ENCODE measurements around the gene ANKIB1. TPM values are rescaled to one million over a fixed set of nuclear protein-coding genes. Genes with fewer than 3 reads are reported as not detected.

Gene ANKIB1
- total RNA-seq, 1 experiment from 2014 or later = 57.2 TPM

- H3K27me3 Mint-ChIP-seq (ENCODE audit: insufficient read depth, unreplicated experiment) = no peaks in the 10 kb centered on the region
- POLR2A ChIA-PET = interaction anchor here (1.4 kb wide), 1 partner anchor 15 kb away, joined by 11 read pairs; the partner anchor contains the start of gene GATAD1
- Histone ChIP-seq H3K36me3 (ENCODE audit: control insufficient read depth, insufficient read depth, low read length) (no peaks in the 10 kb centered on the region), H3K27me3 (replicated peaks; ENCODE audit: control insufficient read depth, insufficient read depth, low read length) (no peaks in the 10 kb centered on the region), H3K4me3 (ENCODE audit: low read depth, low read length) (no peak overlapping the region), H3K9me3 (no peaks in the 10 kb centered on the region), H3K4me1 (no peaks in the 10 kb centered on the region)
- no peak overlapping the region for H3K4me3 Mint-ChIP-seq (ENCODE audit: unreplicated experiment)
- DNase-seq = peak; percentile 30 to 49
- no peak overlapping the region for H3K27ac Mint-ChIP-seq (ENCODE audit: unreplicated experiment)
- intact Hi-C loops (cut with micrococcal nuclease; ENCODE audit: unreplicated experiment) = no loop called here
- no TSS peak for BruUV-seq (replicated peaks)
- CTCF ChIA-PET = interaction anchor here (1.0 kb wide), 1 partner anchor 15 kb away, joined by 3 read pairs; the partner anchor contains the start of gene GATAD1
- H3K36me3 Mint-ChIP-seq (ENCODE audit: insufficient read depth, unreplicated experiment) = no peaks in the 10 kb centered on the region
- no peak for TF ChIP-seq CTCF (IDR thresholded peaks at IDR 0.05; ENCODE audit: insufficient read depth in 1 of 2, low read depth in 1 of 2, low read length in 1 of 2, severe bottlenecking in 1 of 2, unreplicated experiment in 1 of 2)
- no peaks in the 10 kb centered on the region for H3K4me1 Mint-ChIP-seq (ENCODE audit: low read depth, unreplicated experiment)
- no peaks in the 10 kb centered on the region for H3K9me3 Mint-ChIP-seq (ENCODE audit: unreplicated experiment)
Observed at GRCh38 chr7:92432299-92432946, 186.6 kb downstream of the ANKIB1 start.

- Histone ChIP-seq H3K36me3 (ENCODE audit: control insufficient read depth, insufficient read depth, low read length) (no peaks in the 10 kb centered on the region), H3K9me3 (no peaks in the 10 kb centered on the region), H3K27me3 (replicated peaks; ENCODE audit: control insufficient read depth, insufficient read depth, low read length) (no peaks in the 10 kb centered on the region), H3K4me1 (no peaks in the 10 kb centered on the region), H3K4me3 (ENCODE audit: low read depth, low read length) (no peak overlapping the region)
- no peaks in the 10 kb centered on the region for H3K27me3 Mint-ChIP-seq (ENCODE audit: insufficient read depth, unreplicated experiment)
- H3K36me3 Mint-ChIP-seq (ENCODE audit: insufficient read depth, unreplicated experiment) = no peaks in the 10 kb centered on the region
- CTCF ChIA-PET = interaction anchor here (1.0 kb wide), 1 partner anchor 14 kb away, joined by 3 read pairs; the partner anchor contains the start of gene GATAD1
- no peak for TF ChIP-seq CTCF (IDR thresholded peaks at IDR 0.05; ENCODE audit: insufficient read depth in 1 of 2, low read depth in 1 of 2, low read length in 1 of 2, severe bottlenecking in 1 of 2, unreplicated experiment in 1 of 2)
- H3K9me3 Mint-ChIP-seq (ENCODE audit: unreplicated experiment) = no peaks in the 10 kb centered on the region
- H3K27ac Mint-ChIP-seq (ENCODE audit: unreplicated experiment) = no peak overlapping the region
- POLR2A ChIA-PET = interaction anchor here (1.4 kb wide), 1 partner anchor 14 kb away, joined by 11 read pairs; the partner anchor contains the start of gene GATAD1
- BruUV-seq (replicated peaks) = no TSS peak
- intact Hi-C loops (cut with micrococcal nuclease; ENCODE audit: unreplicated experiment) = no loop called here
- no peak overlapping the region for H3K4me3 Mint-ChIP-seq (ENCODE audit: unreplicated experiment)
- no peak for DNase-seq
- no peaks in the 10 kb centered on the region for H3K4me1 Mint-ChIP-seq (ENCODE audit: low read depth, unreplicated experiment)
Observed at GRCh38 chr7:92433019-92433418, 187.2 kb downstream of the ANKIB1 start.

GRCh38 chr7:92435542-92435941 lies 189.8 kb downstream of the ANKIB1 start:
- Mint-ChIP-seq H3K27ac (ENCODE audit: unreplicated experiment) (no peak overlapping the region), H3K4me1 (ENCODE audit: low read depth, unreplicated experiment) (no peaks in the 10 kb centered on the region), H3K36me3 (ENCODE audit: insufficient read depth, unreplicated experiment) (no peaks in the 10 kb centered on the region), H3K27me3 (ENCODE audit: insufficient read depth, unreplicated experiment) (no peaks in the 10 kb centered on the region), H3K9me3 (ENCODE audit: unreplicated experiment) (no peaks in the 10 kb centered on the region), H3K4me3 (ENCODE audit: unreplicated experiment) (no peak overlapping the region)
- intact Hi-C loops (cut with micrococcal nuclease; ENCODE audit: unreplicated experiment) = no loop called here
- Histone ChIP-seq H3K4me1 (no peaks in the 10 kb centered on the region), H3K9me3 (no peaks in the 10 kb centered on the region), H3K4me3 (ENCODE audit: low read depth, low read length) (no peak overlapping the region), H3K36me3 (ENCODE audit: control insufficient read depth, insufficient read depth, low read length) (no peaks in the 10 kb centered on the region), H3K27me3 (replicated peaks; ENCODE audit: control insufficient read depth, insufficient read depth, low read length) (no peaks in the 10 kb centered on the region)
- CTCF ChIA-PET = no interaction called here
- DNase-seq = no peak
- BruUV-seq (replicated peaks) = no TSS peak
- no peak for TF ChIP-seq CTCF (IDR thresholded peaks at IDR 0.05; ENCODE audit: insufficient read depth in 1 of 2, low read depth in 1 of 2, low read length in 1 of 2, severe bottlenecking in 1 of 2, unreplicated experiment in 1 of 2)
- POLR2A ChIA-PET = no interaction called here

Measured in Caco-2 (cell line).